Lower leg skin (tissue), 4 donors: ENCODE results near the gene DTD2. TPM values are rescaled to one million over a fixed set of nuclear protein-coding genes. Genes with fewer than 3 reads are reported as not detected.

Experiments used
- DNase-seq, 2 donors: peaks; one replicate each; pipeline ENCODE4 v3.0.0-alpha.2; 2019; ENCODE audit warnings: low spot score in 2 of 2
- H3K4me3 ChIP-seq: fragments of 200-600 bp; sonication (generic); 2 replicates; pipeline ENCODE4 v1.5.1; 2017; ENCODE audit warnings: mild to moderate bottlenecking, low read depth; ENCODE audit not compliant: poor library complexity, severe bottlenecking
- CTCF ChIP-seq, 3 donors: fragments of 450-650 bp; IDR thresholded peaks; one replicate each; pipeline ENCODE4 v1.5.1; 2016; ENCODE audit warnings: antibody characterized with exemption in 3 of 3, mild to moderate bottlenecking in 3 of 3, moderate library complexity in 2 of 3
- POLR2A ChIP-seq, 2 donors: fragments of 450-650 bp; IDR thresholded peaks; one replicate each; pipeline ENCODE4 v1.6.1; 2016 to 2017; ENCODE audit warnings: antibody characterized with exemption in 2 of 2, mild to moderate bottlenecking in 1 of 2, moderate library complexity in 1 of 2
- WGBS, 2 donors: methylation state at CpG; one replicate each; pipeline ENCODE4 v1.1.5; 2018; 5-methylcytosine and 5-hydroxymethylcytosine counted together
- intact Hi-C: fragments of 100-400 bp; cut with DNase I; formaldehyde crosslinking; loops from one replicate; pipeline ENCODE4 v1.15.0; 2023; ENCODE audit warnings: low total_unique reads
- total RNA-seq, 4 donors: library from RNA; depleted of rRNA; stranded (reverse); fragments of >200 nt; gene quantifications; one replicate each; pipeline ENCODE4 v1.1.0, GENCODE V29; 2016

Gene DTD2
- total RNA-seq, result 10 to 100 TPM; 14.2 to 26.8 (median 20.8) TPM

GRCh38 chr14:31456841-31457664 is at the start of gene DTD2:
DTD2 (minus strand) TSS chr14:31457506; CDS start chr14:31457393, 113 bp downstream.
- intact Hi-C loops, result no loop called here
- DNase-seq, result peak; percentile 93 to 98
- WGBS, 2 donors, result 1% methylated on average over 42 to 57 of the region's 70 CpGs
- TF ChIP-seq CTCF (IDR thresholded peaks at IDR 0.05) (peak in 1 of 3 donors; percentile 71), POLR2A (IDR thresholded peaks at IDR 0.05) (no peak)
- peak within 1 kb of the TSS; percentile 60 for H3K4me3 ChIP-seq

DNA sequence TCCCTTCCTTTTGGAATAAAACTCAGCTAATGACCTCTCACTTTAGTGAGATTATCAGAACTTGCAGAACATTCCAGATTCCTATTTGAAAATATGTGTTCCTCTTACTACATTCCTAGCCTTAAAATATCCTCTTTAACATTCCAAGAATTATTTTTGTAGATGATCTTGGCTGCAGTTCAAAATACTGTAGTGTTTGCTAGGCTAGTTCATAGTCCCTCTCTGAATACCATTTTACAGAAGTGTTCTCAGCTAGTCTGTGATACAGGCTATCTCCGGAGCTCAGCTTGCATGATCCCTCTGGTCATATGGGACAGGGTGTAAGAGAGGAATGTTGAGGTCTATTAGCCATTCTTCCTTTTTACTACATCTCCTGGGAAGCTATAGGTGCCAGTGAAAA is 48.1 kb upstream of the DTD2 start:
- intact Hi-C loops, result no loop called here
- no peak overlapping the region for H3K4me3 ChIP-seq
- 33 to 63% methylated on average over 1 of the region's 1 CpG for WGBS, 2 donors
- TF ChIP-seq CTCF (IDR thresholded peaks at IDR 0.05) (no peak), POLR2A (IDR thresholded peaks at IDR 0.05) (no peak)
- no peak for DNase-seq

DNA sequence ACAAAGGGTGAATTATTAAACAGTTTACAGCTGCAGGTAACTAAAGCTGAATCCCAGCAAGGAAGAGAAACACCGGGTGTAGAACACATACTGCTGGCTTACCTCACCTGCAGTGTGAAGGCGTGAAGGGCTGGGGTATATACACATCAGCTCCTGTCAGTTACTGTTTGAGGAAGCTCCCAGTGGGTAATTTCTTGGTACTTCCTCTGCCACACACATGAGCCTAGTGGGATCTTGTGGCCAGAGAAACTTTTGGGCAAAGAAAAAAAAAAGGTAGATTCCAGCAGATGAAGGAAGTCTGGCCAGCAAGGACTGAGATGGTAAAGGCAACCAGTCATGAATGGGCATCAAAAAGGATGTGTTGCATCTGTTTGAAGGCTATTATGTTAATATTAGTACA is 44.6 kb upstream of the DTD2 start:
- intact Hi-C loops, result no loop called here
- TF ChIP-seq CTCF (IDR thresholded peaks at IDR 0.05) (no peak), POLR2A (IDR thresholded peaks at IDR 0.05) (no peak)
- H3K4me3 ChIP-seq, result no peak overlapping the region
- no peak for DNase-seq
- 77 to 86% methylated on average over 2 of the region's 2 CpGs for WGBS, 2 donors

- TF ChIP-seq POLR2A (IDR thresholded peaks at IDR 0.05) (no peak), CTCF (IDR thresholded peaks at IDR 0.05) (no peak)
- no peak overlapping the region for H3K4me3 ChIP-seq
- DNase-seq, result no peak
- WGBS, 2 donors, result 70 to 81% methylated on average over 8 of the region's 8 CpGs
- intact Hi-C loops, result no loop called here
Measured at GRCh38 chr14:31492759-31493498, 35.6 kb upstream of the DTD2 start.

GRCh38 chr14:31489691-31490090 is 32.4 kb upstream of the DTD2 start:
- intact Hi-C loops, result no loop called here
- DNase-seq, result no peak
- no peak overlapping the region for H3K4me3 ChIP-seq
- TF ChIP-seq CTCF (IDR thresholded peaks at IDR 0.05) (no peak), POLR2A (IDR thresholded peaks at IDR 0.05) (no peak)
